ENCODE measurements around the gene ATF6.

Gene ATF6

DNA sequence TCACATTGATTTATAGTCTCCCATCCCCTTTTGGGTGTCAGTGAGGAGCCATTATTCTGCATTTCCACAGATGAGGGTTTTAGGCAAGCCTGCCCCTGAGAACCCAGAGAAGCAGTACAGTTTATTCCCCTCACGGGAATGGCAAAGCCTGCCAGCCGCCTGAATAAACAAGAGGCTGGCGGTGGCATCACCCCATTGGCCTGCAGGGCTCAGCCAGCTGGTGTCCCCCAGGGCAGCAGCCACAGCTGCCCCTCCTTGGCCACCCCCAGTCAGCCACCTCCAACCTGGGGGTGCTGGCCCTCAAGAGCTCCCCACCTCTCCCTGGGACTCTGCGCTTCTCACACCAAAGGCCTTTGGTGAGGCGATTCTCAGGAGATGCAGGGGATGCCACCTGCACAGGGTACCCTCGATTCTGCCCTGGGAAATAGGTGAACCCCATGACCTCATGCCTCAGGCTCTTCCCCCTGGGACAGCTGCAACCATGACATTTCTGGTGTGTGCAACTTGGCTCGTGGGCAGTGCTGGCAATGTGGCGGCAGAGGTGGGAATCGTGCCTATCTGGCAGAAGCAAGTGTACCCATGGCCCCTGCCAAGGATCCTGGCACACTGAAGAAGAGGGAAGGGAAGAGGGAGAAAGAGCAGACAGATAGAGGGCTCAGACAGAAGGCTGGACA lies 243.5 kb downstream of the ATF6 start:
- TF ChIP-seq L3MBTL2 (conservative IDR thresholded peaks at IDR 0.05) (no peak), SP1 (IDR thresholded peaks at IDR 0.05) (no peak), FOXM1 (IDR thresholded peaks at IDR 0.05; ENCODE audit: borderline replicate concordance) (no peak), TARDBP (IDR thresholded peaks at IDR 0.05) (no peak), ARNT (IDR thresholded peaks at IDR 0.05) (no peak), FOXK2 (IDR thresholded peaks at IDR 0.05) (no peak), LEF1 (IDR thresholded peaks at IDR 0.05; ENCODE audit: borderline replicate concordance) (no peak), FOXA1 (IDR thresholded peaks at IDR 0.05) (no peak), ELF4 (IDR thresholded peaks at IDR 0.05) (no peak), HDGF (IDR thresholded peaks at IDR 0.05; ENCODE audit: borderline replicate concordance) (no peak), BHLHE40 (IDR thresholded peaks at IDR 0.05; ENCODE audit: borderline replicate concordance) (no peak)
- TF ChIP-seq, protein P1, sequence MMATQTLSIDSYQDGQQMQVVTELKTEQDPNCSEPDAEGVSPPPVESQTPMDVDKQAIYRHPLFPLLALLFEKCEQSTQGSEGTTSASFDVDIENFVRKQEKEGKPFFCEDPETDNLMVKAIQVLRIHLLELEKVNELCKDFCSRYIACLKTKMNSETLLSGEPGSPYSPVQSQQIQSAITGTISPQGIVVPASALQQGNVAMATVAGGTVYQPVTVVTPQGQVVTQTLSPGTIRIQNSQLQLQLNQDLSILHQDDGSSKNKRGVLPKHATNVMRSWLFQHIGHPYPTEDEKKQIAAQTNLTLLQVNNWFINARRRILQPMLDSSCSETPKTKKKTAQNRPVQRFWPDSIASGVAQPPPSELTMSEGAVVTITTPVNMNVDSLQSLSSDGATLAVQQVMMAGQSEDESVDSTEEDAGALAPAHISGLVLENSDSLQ (IDR thresholded peaks at IDR 0.05): no peak
- POLR2A ChIA-PET: no interaction called here
- no peak for DNase-seq (ENCODE audit: extremely low spot score)
- CTCF ChIA-PET: no interaction called here

DNA sequence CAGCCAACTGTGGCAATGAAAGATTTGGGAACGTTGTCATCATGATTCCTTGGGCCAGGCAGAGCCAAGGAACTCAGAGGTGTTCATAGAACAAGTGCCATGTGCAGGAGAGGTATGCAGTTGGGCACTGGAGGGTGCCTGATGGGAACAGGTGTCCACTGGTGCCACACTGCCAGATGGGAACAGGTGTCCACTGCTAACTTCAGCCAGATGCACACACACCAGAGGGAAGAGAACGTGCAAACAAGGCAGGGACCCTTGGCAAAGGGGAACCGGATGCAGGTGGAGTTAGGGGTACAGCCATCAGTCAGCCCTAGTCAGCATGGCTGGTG lies 244.0 kb downstream of the ATF6 start:
- DNase-seq (ENCODE audit: extremely low spot score): no peak
- TF ChIP-seq CTBP1 (IDR thresholded peaks at IDR 0.05; ENCODE audit: borderline replicate concordance): no peak
- no peak for TF ChIP-seq HDGF (IDR thresholded peaks at IDR 0.05; ENCODE audit: borderline replicate concordance)
- no peak for TF ChIP-seq SP1 (IDR thresholded peaks at IDR 0.05)
- TF ChIP-seq FOXM1 (IDR thresholded peaks at IDR 0.05; ENCODE audit: borderline replicate concordance): no peak
- no peak for TF ChIP-seq NFRKB (IDR thresholded peaks at IDR 0.05)
- TF ChIP-seq ARNT (IDR thresholded peaks at IDR 0.05): no peak
- TF ChIP-seq BHLHE40 (IDR thresholded peaks at IDR 0.05; ENCODE audit: borderline replicate concordance): no peak
- TF ChIP-seq FOXK2 (IDR thresholded peaks at IDR 0.05): no peak
- TF ChIP-seq TARDBP (IDR thresholded peaks at IDR 0.05): no peak
- no peak for TF ChIP-seq ZNF384 (IDR thresholded peaks at IDR 0.05)
- TF ChIP-seq, protein P1 (IDR thresholded peaks at IDR 0.05): no peak
- TF ChIP-seq FOXA1 (IDR thresholded peaks at IDR 0.05): no peak
- no peak for TF ChIP-seq SUZ12 (IDR thresholded peaks at IDR 0.05)
- TF ChIP-seq L3MBTL2 (conservative IDR thresholded peaks at IDR 0.05): no peak
- TF ChIP-seq LEF1 (IDR thresholded peaks at IDR 0.05; ENCODE audit: borderline replicate concordance): no peak
- TF ChIP-seq ELF4 (IDR thresholded peaks at IDR 0.05): no peak
- POLR2A ChIA-PET: no interaction called here
- CTCF ChIA-PET: no interaction called here

DNA sequence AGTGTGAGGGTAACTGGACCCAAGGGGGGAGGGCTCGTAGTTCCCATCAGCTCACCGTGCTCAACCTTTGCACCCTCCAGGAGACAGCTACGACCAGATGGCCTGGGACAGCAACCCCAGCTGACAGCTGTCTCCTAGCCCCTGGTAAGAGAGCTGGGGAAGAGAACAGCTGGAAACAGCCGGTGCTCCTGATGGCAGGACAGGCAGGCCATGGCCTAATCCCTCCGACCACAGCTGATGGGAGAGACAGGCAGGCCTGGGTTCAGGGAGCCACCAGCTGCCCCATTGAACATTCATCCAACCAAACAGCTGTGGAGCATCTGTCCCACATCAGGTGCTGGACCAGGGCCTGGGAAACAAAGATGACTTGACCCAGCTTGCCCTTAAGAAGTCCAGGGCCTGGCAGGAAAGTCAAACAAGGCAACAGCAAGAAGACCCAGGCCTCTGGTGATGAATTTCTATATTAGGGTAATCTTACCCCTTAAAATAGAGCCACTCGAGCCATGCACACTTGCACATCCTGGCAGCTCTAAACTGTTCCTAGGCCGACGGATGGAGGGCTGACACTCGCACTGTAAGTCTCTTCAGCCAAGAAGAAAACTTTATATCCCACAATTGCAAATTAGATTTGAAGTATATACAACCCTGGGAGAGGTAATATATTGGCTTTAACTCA lies 245.4 kb downstream of the ATF6 start:
- DNase-seq (ENCODE audit: extremely low spot score): no peak
- TF ChIP-seq CTBP1 (IDR thresholded peaks at IDR 0.05; ENCODE audit: borderline replicate concordance): no peak
- TF ChIP-seq ARNT (IDR thresholded peaks at IDR 0.05): no peak
- TF ChIP-seq FOXM1 (IDR thresholded peaks at IDR 0.05; ENCODE audit: borderline replicate concordance): no peak
- TF ChIP-seq NFRKB (IDR thresholded peaks at IDR 0.05): no peak
- TF ChIP-seq L3MBTL2 (conservative IDR thresholded peaks at IDR 0.05): no peak
- TF ChIP-seq FOXK2 (IDR thresholded peaks at IDR 0.05): no peak
- TF ChIP-seq ZNF384 (IDR thresholded peaks at IDR 0.05): no peak
- no peak for TF ChIP-seq HDGF (IDR thresholded peaks at IDR 0.05; ENCODE audit: borderline replicate concordance)
- no peak for TF ChIP-seq LEF1 (IDR thresholded peaks at IDR 0.05; ENCODE audit: borderline replicate concordance)
- no peak for TF ChIP-seq BHLHE40 (IDR thresholded peaks at IDR 0.05; ENCODE audit: borderline replicate concordance)
- no peak for TF ChIP-seq ELF4 (IDR thresholded peaks at IDR 0.05)
- POLR2A ChIA-PET: no interaction called here
- CTCF ChIA-PET: no interaction called here

DNA sequence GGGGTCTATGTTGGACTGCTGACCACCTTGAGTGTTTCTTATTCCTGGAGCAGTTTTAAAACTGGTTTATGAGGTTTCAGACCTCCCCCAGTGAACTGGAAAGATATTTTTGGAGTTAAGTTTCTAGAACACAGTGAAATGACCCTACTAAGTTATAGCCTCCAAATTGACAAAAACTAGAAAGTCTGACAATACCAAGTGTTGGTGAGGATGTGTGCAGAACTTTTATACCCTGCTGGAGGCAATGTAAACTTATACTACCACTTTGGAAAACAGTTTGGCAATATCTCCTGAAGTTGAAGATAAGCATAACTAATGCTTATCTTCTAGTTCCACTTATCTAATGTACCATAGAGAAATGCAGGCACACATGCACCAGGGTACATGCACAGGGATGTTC lies 247.2 kb downstream of the ATF6 start:
- no peak for DNase-seq (ENCODE audit: extremely low spot score)
- CTCF ChIA-PET: no interaction called here
- POLR2A ChIA-PET: no interaction called here
- no peak for TF ChIP-seq FOXK2 (IDR thresholded peaks at IDR 0.05)
- no peak for TF ChIP-seq TARDBP (IDR thresholded peaks at IDR 0.05)
- no peak for TF ChIP-seq HDGF (IDR thresholded peaks at IDR 0.05; ENCODE audit: borderline replicate concordance)
- TF ChIP-seq SUZ12 (IDR thresholded peaks at IDR 0.05): no peak
- no peak for TF ChIP-seq ZNF384 (IDR thresholded peaks at IDR 0.05)
- no peak for TF ChIP-seq L3MBTL2 (conservative IDR thresholded peaks at IDR 0.05)
- TF ChIP-seq, protein P1 (IDR thresholded peaks at IDR 0.05): no peak
- TF ChIP-seq BHLHE40 (IDR thresholded peaks at IDR 0.05; ENCODE audit: borderline replicate concordance): no peak
- no peak for TF ChIP-seq CTBP1 (IDR thresholded peaks at IDR 0.05; ENCODE audit: borderline replicate concordance)
- TF ChIP-seq LEF1 (IDR thresholded peaks at IDR 0.05; ENCODE audit: borderline replicate concordance): no peak
- no peak for TF ChIP-seq ARNT (IDR thresholded peaks at IDR 0.05)
- TF ChIP-seq ELF4 (IDR thresholded peaks at IDR 0.05): no peak

Measured in HEK293T (cell line).